GM18505 (cell line): ENCODE results near the gene RGP1.

Source experiments
- ATAC-seq: cut with Tn5 transposase; IDR thresholded peaks from one replicate; pipeline ENCODE4 v1.9.1; 2021; ENCODE audit not compliant: unreplicated experiment
- POLR2A ChIP-seq: IDR thresholded peaks from 4 replicates; pipeline ENCODE4 v1.6.1; 2011; ENCODE audit warnings: borderline replicate concordance; ENCODE audit not compliant: insufficient read depth, insufficient read length; ENCODE audit errors: extremely low read depth

The RGP1 gene

DNA sequence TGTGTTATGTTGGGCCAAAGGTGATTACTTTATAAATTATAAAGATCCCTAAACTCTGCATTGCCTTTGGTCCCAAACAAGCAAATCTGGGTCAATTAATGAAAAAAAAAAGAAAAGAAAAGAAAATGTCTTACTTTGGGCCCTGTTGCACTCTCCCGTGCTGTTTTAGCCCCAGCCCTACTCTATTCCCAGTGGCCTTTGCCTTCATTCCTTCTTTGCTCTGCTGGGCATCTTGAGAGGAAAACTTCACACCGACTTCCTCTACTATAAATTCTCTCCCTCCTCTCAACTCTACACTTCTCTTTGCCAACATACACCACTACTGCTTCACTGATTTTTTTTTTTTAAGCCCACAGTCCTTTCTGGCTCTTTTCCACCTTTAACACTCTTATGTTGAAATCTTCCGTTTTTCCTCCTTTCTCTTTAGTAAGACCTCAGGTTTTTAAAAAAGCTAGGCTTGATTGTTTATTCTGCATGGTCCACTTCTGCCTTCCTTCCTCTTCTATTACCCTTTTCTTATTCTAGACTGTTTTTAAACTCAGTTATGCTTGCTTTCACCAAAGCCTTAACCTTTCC lies 9.5 kb downstream of the RGP1 start:
- ATAC-seq: no peak
- TF ChIP-seq POLR2A: no peak

DNA sequence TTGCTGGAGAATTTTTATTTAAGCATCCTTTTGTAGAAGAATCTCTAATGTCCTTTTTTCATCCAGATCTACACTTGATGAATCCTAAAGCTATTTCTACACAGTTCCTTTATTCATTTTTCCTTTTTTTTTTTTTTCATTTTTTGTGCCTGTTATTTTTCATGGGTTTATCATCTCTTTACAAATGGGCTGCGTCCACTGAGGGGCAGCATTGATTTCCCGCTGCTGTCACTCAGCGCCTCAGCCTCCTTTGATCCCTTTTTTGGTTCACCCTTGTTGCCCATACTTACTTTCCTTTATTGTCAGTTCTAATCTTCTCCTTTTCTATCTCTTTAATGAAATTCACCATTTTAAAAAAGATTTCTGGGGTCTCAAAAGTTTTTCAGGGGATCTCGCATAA lies 10.7 kb downstream of the RGP1 start:
- no peak for TF ChIP-seq POLR2A
- ATAC-seq: no peak

DNA sequence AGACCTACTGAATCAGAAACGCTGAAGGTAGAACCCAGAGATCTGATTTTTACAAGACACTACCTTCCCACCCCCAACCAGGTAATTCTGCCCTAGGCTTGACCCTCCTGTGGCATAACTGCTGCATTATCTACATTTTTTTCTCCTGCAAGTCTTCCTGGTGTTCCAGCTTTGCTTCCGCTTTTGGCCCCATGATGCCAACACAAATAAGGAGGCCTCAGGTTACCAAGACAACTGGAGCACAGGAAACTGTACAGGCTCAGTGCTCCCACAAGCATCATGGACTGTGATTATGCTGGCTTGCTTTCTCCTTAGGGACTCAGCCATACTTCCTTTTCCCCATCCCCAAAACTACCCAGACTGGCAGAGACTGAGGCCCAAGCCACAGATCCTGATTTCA lies 11.6 kb downstream of the RGP1 start:
- no peak for ATAC-seq
- TF ChIP-seq POLR2A: no peak

DNA sequence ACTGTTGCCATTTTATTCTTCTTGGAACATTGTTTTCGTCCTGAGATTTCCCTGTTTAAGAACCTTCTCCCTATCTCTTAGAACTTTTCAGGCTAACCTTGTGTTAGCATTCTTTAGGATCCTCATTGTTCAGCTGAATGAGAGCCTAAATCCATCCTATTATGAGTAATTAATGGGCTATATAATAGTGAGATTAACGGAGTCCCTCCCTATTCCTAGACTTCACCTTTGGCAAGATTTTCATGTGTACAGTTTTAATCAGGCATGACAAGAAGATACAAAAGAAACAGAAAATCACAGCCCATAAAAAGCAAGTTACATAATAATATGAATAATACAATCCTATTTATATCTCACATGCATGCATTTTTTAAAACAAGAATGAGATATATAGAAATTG lies 14.1 kb downstream of the RGP1 start:
- TF ChIP-seq POLR2A: no peak
- no peak for ATAC-seq

DNA sequence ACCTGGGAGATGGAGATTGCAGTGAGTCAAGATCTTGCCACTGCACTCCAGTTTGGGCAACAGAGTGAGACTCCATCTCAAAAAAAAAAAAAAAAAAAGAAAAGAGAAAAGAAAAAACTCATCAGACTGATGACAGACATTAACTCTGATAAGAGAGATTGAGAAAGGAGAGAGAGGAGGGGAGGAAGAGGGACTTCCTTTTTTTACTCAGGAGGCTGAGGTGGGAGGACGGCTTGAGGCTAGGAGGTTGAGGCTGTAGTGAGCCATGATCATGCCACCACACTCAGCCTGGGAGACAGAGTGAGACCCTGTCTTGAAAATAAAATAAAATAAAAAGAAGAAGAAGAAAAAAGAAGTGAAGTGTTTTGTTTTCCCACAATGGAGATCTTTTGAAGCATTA lies 14.7 kb downstream of the RGP1 start:
- ATAC-seq: no peak
- no peak for TF ChIP-seq POLR2A

DNA sequence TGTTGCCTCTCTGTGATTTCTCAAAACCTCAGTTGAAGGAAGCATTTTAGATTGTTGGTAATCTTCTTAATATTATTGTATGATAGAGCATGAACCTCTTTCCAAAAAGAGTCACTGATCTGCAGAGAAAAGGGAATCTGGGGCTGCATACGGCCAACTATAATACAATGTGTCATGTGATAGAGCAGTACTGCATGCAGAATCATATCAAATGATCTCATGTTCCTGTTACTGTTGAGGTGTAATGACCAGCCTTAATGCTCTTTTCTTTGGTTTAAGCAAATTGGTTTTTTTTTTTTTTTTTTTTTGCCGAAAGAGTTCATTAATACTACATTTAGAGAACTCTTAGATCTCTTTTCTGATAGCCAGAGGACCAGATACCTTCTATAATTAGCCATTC lies 17.9 kb downstream of the RGP1 start:
- no peak for ATAC-seq
- no peak for TF ChIP-seq POLR2A

DNA sequence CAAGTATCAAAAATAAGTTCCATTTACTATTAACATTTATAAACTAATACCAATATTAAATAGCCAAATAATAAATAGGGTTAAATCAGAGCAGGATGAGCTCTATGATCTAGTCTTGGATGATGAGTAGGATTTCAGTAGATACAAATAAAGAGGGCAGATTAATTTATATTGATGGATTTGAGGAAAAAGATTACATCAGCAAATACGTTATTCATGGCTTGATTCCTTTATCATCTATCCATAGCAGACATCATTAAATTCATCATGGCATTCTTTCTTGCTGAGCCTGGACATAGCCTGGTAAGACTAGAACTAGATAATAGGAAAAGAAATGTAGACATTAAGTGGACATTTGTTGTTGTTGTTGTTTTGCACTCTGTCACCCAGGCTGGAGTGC lies 18.4 kb downstream of the RGP1 start:
- TF ChIP-seq POLR2A: no peak
- no peak for ATAC-seq

DNA sequence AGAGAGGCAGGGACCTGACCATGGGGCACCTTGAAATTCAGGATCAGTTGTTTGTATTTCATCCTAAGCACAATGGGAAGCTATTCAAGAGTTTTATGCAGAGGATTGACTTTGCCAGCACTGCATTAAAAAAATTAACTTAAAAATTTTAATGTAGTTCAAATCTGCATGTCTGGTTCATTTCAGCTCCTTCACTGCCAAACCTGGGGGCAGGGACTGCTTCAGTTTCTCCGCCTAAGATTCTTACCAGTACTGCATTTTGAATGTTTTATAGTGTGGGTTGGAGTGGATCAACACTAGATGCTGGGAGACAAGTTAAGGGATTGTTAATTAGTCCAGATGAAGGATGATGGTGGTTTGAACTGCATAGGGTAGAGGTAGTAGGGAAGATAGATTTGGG lies 20.7 kb downstream of the RGP1 start:
- no peak for ATAC-seq
- TF ChIP-seq POLR2A: no peak

DNA sequence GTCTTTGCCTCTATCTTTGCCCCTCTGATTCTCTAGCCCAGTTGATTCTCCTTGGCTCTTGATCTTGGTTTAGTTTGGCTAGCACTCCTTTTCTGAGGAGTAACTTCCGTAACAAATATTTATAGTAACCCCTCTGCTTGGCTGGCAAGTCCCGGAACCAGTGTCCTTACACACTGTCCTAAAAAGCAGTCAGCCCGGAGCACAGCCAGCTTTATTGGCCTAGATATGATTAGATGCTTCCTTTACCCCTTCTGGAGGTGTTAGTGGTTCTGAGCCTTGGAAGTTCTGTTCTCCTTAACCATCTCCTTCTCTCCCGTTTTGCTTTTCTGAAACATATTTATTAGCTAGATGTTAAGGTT lies 22.0 kb downstream of the RGP1 start:
- no peak for ATAC-seq
- no peak for TF ChIP-seq POLR2A

DNA sequence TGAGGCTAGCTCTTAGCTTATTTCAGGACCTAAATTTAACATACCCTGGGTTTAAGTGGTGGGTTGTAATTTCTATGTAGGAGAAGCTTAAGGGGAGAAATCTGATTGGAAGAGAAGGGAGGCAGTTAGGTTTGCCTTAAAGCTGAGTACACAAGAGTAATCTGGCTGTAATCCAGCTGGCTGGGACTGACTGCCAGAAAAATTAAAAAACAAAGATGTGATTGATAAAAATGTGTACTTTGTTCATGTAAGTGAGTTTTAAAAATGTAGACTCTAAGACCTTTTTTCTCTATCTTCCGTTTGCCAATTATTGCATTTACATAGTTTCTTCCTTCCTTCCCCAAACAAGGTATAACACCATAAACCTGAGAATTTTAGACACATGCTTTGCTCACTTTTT lies 22.4 kb downstream of the RGP1 start:
- TF ChIP-seq POLR2A: no peak
- no peak for ATAC-seq

DNA sequence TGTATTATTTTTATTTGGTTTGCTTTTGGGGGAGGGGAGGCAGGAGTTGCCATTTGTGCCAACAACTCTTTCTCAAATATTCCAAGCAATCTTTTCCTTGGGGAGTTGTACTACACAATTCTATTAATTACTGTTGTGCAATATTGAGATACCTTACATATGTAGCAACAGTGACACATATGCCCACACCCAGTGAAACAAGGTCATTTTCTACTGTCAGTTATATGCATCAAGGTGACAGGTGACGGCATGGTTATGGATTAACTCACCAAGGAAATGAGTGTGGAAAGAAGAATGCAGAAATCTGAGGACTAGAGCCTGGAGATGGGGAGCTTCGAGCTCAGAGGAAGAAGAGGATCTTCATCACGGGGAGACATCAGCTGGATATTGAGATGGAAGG lies 22.9 kb downstream of the RGP1 start:
- no peak for TF ChIP-seq POLR2A
- ATAC-seq: no peak

DNA sequence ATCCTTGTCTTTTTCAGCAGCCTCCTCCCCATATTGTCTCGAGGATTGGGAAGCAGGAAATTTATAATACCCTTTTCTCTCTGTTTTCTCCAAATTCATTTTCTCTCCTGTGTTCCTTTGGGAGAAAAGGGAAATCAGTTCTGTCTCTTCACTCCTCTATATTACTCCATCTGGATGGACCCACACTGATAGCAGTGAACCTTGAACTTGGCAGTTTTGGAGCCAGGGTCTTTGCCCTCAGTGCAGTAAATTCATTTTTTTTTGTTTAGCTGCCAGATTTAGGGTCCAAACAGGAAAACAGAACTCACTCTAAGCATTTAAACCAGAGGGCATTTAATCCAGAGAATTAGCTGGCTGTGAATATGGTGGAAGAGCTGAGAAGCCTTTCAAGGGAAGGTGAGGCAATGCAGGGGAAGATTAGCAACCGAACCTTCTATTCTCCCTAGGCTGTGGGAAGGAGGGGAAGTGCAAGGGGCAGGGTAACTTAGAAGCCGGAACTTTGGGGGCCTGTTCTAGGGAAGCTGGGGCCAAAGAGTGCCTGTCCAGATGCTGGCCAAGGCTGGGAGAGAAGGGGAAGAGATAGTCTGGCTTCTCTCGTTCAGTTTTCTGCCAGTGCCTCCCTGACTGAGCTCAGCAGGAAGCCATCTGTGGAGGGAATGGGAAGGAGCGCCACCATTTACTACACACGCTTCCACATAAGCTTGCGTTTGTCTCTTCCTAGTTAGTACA lies 26.0 kb downstream of the RGP1 start:
- TF ChIP-seq POLR2A: no peak
- no peak for ATAC-seq

DNA sequence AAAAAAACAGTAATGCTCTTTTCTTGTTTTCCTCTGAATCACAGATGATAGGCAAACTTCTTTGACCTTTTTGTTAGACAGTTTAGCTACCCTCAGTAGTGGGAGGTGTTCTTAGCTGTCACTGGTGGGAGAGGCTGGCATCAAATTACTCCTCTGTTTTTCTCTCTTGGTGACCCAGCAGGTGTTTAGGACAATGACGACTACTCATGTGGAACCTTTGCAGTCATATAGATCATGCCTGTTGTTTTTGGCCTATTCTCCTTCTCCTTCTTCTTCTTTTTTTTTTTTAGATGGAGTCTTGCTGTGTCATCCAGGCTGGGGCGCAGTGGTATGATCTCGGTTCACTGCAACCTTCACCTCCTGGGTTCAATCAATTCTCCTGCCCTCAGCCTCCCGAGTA lies 26.9 kb downstream of the RGP1 start:
- no peak for TF ChIP-seq POLR2A
- no peak for ATAC-seq

DNA sequence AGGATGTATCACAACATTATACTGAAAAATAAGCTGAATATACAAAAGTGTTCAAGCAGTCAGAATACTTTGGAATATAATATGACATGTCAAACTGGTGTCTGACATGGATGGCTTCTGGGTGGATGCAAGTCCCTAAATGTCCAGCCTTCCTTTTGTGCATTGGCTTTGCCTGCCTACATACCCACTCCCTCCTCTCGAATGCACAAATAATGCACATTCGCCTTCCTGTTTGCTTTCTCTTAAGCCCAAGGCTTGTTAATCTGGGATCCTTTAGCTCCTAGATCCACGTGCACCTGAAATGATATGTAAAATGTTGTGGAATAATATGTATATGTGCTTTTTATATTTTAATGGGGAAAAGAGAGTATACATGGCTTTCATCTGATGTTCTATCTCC lies 29.4 kb downstream of the RGP1 start:
- no peak for ATAC-seq
- no peak for TF ChIP-seq POLR2A

DNA sequence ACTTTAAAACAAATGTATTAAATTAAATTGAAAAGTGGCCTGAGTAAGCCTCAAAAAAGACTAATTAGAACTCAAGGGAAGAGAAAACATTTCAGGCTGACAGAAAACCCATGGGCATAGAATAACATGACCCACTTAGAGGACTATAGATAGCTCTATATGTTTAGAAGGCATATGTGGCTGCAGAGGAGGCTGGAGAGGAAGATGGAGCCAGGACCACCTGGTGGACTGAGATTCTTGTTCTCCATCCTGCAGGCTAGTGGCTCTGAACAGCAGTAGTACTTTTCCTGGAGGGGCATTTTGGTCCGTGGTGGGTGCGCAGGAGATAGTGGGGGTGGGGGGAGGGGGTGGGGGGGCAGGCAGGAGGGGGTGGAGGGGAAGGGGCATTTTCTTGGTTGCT lies 32.0 kb downstream of the RGP1 start:
- ATAC-seq: no peak
- TF ChIP-seq POLR2A: no peak
